Immature natural killer cell (primary cell): ENCODE results near the gene CMBL. TPM values are rescaled to one million over a fixed set of nuclear protein-coding genes. Genes with fewer than 3 reads are reported as not detected.
A peak's percentile ranks its signal among the peaks of the same experiment; 100 is the strongest.
"Not testable (repeated sequence)": the region's sequence is repeated elsewhere in the genome, so short reads cannot be mapped to it uniquely, and the experiment has no call there.

Experiments
- DNase-seq, 3 donors: peaks; one replicate each; pipeline ENCODE4 v3.0.0; 2022; ENCODE audit warnings: mixed read lengths in 1 of 3
- H3K27ac Mint-ChIP-seq, 6 donors: one replicate each; pipeline ENCODE4 v1.8.0; 2020; ENCODE audit warnings: mixed read lengths in 6 of 6, mild to moderate bottlenecking in 5 of 6, inconsistent platforms in 4 of 6, moderate library complexity in 3 of 6
- H3K27me3 Mint-ChIP-seq, 3 donors: one replicate each; pipeline ENCODE4 v1.8.0; 2020 to 2021; ENCODE audit warnings: low read depth in 3 of 3, mild to moderate bottlenecking in 3 of 3, mixed read lengths in 3 of 3, moderate library complexity in 3 of 3, inconsistent platforms in 1 of 3
- H3K36me3 Mint-ChIP-seq, 3 donors: one replicate each; pipeline ENCODE4 v1.8.0; 2020; ENCODE audit warnings: mixed read lengths in 3 of 3, inconsistent platforms in 2 of 3, mild to moderate bottlenecking in 2 of 3
- H3K4me1 Mint-ChIP-seq, 2 donors: one replicate each; pipeline ENCODE4 v1.8.0; 2020; ENCODE audit warnings: inconsistent platforms in 2 of 2, mild to moderate bottlenecking in 2 of 2, mixed read lengths in 2 of 2, moderate library complexity in 1 of 2
- H3K4me3 Mint-ChIP-seq, 5 donors: one replicate each; pipeline ENCODE4 v1.8.0; 2020; ENCODE audit warnings: mild to moderate bottlenecking in 5 of 5, mixed read lengths in 5 of 5, inconsistent platforms in 3 of 5, moderate library complexity in 3 of 5
- H3K9me3 Mint-ChIP-seq, 6 donors: one replicate each; pipeline ENCODE4 v1.8.0; 2020; ENCODE audit warnings: mild to moderate bottlenecking in 6 of 6, mixed read lengths in 6 of 6, inconsistent platforms in 4 of 6, moderate library complexity in 3 of 6
- polyA plus RNA-seq, 3 donors: library from polyadenylated mRNA; unstranded; fragments of 300-500 nt; fragmentation: Illumina TruSeq; gene quantifications; one replicate each; pipeline ENCODE4 v1.2.3, GENCODE V29; 2021

CMBL gene
- polyA plus RNA-seq, 3 donors from 2014 or later = 0.35 to 0.84 TPM; not detected in 1

DNA sequence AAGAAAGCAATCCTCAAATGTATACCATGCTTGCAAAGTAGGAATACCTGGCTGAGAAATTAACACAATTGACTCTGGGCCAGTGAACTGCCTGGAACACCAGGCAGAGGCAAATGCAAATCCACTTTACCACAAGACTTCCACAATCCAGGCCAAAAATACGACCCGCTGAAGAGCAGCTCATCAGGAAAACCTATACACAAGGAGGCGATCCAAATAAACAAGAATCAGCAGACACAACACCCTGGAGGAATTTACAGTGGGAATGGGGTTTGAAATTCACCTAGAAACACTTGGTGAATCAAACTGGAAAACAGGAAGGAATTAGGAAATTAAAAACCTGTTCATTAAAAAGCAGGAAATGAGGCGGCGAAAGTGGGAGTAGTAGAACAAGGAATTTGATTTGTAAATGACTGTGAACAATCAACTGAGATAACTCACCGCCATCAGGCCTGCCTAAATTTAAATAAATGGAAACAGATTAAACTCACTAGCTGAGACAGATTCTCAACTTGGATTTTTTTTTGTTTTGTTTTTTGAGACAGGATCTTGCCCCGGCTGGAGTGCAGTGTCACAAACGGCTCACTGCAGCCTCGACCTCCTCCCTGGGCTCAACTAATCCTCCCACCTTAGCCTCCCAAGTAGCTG is 15.9 kb downstream of the CMBL start:
- Mint-ChIP-seq H3K4me3 (no peak overlapping the region), H3K27me3 (peaks cover 1 to 6% (median 2%) of the 10 kb centered on the region in 3 donors), H3K36me3 (peaks cover 0 to 4% (median 0%) of the 10 kb centered on the region in 3 donors)

GRCh38 chr5:10290438-10290837 is 17.3 kb downstream of the CMBL start:
- peaks cover 2 to 7% (median 3%) of the 10 kb centered on the region in 3 donors for H3K27me3 Mint-ChIP-seq
- peaks cover 0 to 1% (median 0%) of the 10 kb centered on the region in 6 donors for H3K9me3 Mint-ChIP-seq
- H3K36me3 Mint-ChIP-seq = peaks cover 0 to 4% (median 0%) of the 10 kb centered on the region in 3 donors
- H3K4me1 Mint-ChIP-seq = no peaks in the 10 kb centered on the region
- H3K4me3 Mint-ChIP-seq = no peak overlapping the region
- H3K27ac Mint-ChIP-seq = no peak overlapping the region
- DNase-seq = no peak

More for the DNA sequence above, 15.9 kb downstream of the CMBL start:
- H3K9me3 Mint-ChIP-seq = peaks cover 0 to 1% (median 0%) of the 10 kb centered on the region in 6 donors
- DNase-seq = no peak
- no peak overlapping the region for H3K27ac Mint-ChIP-seq
- no peaks in the 10 kb centered on the region for H3K4me1 Mint-ChIP-seq

DNA sequence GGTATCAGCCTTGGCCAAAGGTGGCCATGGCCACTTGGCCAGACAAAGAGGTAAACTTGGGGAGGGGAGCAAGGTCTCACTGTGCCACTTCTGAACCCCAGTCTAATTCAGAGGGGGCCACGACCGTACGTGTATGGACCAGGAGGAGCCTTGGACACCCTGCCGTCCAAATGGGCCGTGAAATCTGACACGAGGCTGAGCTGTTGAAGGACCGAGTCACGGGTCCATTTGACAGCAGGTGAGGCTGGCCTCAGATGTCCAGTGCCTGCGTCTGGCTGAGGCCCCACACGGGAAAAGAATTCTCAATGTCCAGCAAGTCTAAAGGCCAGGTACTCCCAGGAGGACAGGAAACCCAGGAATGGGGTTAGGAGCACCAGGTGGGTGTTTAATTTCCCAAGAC is 17.7 kb downstream of the CMBL start:
- Mint-ChIP-seq H3K4me1 (no peaks in the 10 kb centered on the region), H3K36me3 (peaks cover 0 to 4% (median 0%) of the 10 kb centered on the region in 3 donors), H3K27me3 (peaks cover 2 to 10% (median 3%) of the 10 kb centered on the region in 3 donors), H3K27ac (no peak overlapping the region), H3K9me3 (peaks cover 0 to 1% (median 0%) of the 10 kb centered on the region in 6 donors), H3K4me3 (no peak overlapping the region)
- DNase-seq = no peak

DNA sequence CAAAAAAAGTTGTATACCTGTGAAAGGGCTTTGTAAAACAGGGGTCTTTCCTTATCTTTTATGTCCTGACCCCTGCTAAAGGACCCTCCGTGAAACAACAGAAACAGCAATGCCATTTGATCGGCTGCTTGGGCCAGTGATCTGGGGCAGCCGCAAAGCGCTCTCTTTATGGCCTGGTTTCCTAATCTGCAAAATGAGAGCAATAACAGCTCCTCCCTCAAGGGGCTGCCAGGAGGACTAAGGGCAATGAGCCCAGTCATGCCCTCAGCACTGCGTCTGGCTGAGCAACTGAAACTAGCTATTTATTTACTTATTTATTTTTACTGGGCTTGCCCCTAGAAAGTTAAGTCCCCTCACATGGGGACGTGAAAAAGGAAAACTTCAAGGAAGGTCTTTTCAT is 18.3 kb downstream of the CMBL start:
- peaks cover 0 to 4% (median 0%) of the 10 kb centered on the region in 3 donors for H3K36me3 Mint-ChIP-seq

DNA sequence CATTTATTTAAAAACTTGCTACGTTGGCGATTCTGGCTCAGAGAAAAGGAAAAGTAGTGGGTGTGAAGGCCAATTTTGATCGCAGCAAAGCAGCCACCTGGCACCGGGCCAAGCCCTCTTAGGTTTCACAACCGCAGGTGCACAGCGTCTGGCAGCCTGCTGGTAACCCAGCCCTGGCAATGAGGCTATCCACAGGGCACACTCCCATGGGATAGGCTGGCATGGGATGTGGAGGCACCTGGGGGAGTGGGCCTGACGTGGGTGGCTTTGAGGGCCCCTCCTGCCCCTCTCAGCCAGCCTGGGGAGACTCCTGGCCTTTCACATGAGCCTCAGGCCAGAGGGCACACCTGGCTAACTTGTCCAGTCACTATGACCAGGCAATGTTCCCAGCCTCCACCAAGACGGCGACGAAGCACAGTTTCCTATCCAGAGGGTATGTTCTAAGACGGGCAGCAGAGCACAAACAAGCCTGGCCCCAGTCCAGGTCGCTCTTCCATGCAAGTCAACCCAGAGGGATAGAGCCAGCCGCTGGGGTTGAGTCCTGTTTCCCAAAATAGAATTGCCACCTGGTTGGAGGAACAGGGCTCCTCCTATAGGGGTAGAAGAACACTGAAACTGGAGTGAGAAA is 19.0 kb downstream of the CMBL start:
- H3K9me3 Mint-ChIP-seq = peaks cover 0 to 1% (median 0%) of the 10 kb centered on the region in 6 donors
- DNase-seq = peak in 2 of 3 donors; percentile 8 to 13
- peaks cover 2 to 7% (median 3%) of the 10 kb centered on the region in 3 donors for H3K27me3 Mint-ChIP-seq
- no peak overlapping the region for H3K27ac Mint-ChIP-seq
- peaks cover 0 to 4% (median 0%) of the 10 kb centered on the region in 3 donors for H3K36me3 Mint-ChIP-seq
- H3K4me3 Mint-ChIP-seq = no peak overlapping the region
- H3K4me1 Mint-ChIP-seq = peaks cover 0 to 3% of the 10 kb centered on the region in 2 donors

More for the DNA sequence above, 18.3 kb downstream of the CMBL start:
- peaks cover 2 to 9% (median 3%) of the 10 kb centered on the region in 3 donors for H3K27me3 Mint-ChIP-seq
- no peak overlapping the region for H3K4me3 Mint-ChIP-seq
- H3K4me1 Mint-ChIP-seq = no peaks in the 10 kb centered on the region
- H3K27ac Mint-ChIP-seq = no peak overlapping the region
- no peak for DNase-seq
- H3K9me3 Mint-ChIP-seq = peaks cover 0 to 1% (median 0%) of the 10 kb centered on the region in 6 donors

- no peak for DNase-seq
- peaks cover 0 to 3% of the 10 kb centered on the region in 2 donors for H3K4me1 Mint-ChIP-seq
- peaks cover 0 to 1% (median 0%) of the 10 kb centered on the region in 6 donors for H3K9me3 Mint-ChIP-seq
- H3K27me3 Mint-ChIP-seq = peaks cover 2 to 7% (median 3%) of the 10 kb centered on the region in 3 donors
- H3K36me3 Mint-ChIP-seq = peaks cover 0 to 4% (median 0%) of the 10 kb centered on the region in 3 donors
- no peak overlapping the region for H3K27ac Mint-ChIP-seq
- no peak overlapping the region for H3K4me3 Mint-ChIP-seq
These were observed 20.9 kb downstream of the CMBL start for GRCh38 chr5:10286862-10287227.

DNA sequence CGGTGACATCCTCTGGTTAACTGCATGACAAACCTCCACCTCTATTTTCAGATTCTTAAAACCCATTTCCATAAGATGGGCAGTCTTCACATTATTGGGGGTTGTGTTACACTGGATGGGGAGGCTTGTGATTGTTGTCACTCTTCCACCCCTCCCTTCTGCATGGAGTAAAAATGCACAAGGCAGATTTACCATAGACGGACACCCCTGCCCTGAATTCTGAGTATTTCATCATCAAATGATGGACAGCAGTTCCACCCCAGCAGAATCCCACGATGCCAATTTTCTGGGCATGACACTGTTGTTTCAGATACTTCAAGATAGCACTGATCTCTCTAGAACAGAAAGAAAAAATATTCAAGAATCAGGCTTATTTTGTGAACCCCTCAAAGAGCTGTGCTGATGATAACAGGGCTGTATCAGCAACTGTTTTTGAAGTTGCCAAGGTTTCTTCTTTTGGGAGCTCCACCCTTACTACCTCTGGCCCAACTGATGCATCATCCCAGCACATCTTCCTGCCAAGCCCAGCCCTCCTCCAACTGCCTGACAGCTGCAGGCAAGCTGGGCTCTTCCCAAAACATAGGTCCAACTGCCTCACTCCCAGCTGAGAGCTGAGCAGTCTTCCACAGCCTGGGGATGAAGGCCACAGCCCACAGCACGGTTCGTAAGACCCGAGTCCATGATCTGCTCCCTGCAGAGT is 21.4 kb downstream of the CMBL start:
- peaks cover 0 to 3% of the 10 kb centered on the region in 2 donors for H3K4me1 Mint-ChIP-seq
- H3K36me3 Mint-ChIP-seq = peaks cover 0 to 4% (median 0%) of the 10 kb centered on the region in 3 donors
- no peak overlapping the region for H3K27ac Mint-ChIP-seq
- peaks cover 2 to 7% (median 3%) of the 10 kb centered on the region in 3 donors for H3K27me3 Mint-ChIP-seq
- no peak overlapping the region for H3K4me3 Mint-ChIP-seq
- no peak for DNase-seq
- H3K9me3 Mint-ChIP-seq = peaks cover 0 to 1% (median 0%) of the 10 kb centered on the region in 6 donors

- not testable (repeated sequence) for H3K36me3 Mint-ChIP-seq, H3K4me3 Mint-ChIP-seq, H3K27me3 Mint-ChIP-seq, H3K9me3 Mint-ChIP-seq, H3K27ac Mint-ChIP-seq, DNase-seq, H3K4me1 Mint-ChIP-seq
These were observed 22.3 kb downstream of the CMBL start for GRCh38 chr5:10285362-10285761.

DNA sequence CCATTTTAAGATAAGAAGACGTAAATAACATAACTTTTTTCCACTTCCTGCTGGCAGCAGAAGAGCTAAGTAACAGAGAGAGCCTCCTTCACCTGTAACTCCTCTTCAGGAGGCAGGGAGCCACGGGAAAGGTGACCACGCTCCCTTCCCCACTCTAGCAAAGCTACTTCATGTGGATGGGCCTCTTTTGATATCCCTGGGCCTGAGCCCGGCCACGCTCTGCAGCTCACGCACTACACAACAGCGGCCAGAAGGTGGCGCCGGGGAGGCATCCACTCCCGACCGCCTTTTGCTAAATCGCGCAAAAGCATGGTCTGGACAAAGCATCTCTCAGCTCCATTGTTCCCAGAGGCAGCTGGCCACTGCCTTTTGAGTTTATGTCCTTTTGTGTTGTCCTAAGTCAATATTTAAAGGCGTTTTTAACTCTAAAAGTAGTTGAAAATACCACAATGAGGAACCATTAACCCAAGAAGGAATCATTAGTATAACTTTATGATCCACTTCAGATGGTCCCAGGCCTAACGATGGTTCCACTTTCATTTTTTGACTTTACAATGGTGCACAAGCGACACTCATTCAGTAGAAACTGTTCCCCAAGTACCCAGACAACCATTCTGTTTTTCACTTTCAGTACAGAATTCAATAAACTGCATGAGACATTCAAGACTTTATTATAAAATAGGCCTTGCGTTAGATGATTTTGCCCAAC is 23.6 kb downstream of the CMBL start:
- DNase-seq = peak; percentile 62 to 69 (median 64)
- Mint-ChIP-seq H3K4me3 (no peak overlapping the region), H3K9me3 (peaks cover 0 to 1% (median 0%) of the 10 kb centered on the region in 6 donors), H3K27me3 (peaks cover 3 to 5% (median 4%) of the 10 kb centered on the region in 3 donors), H3K4me1 (peaks cover 0 to 3% of the 10 kb centered on the region in 2 donors), H3K27ac (no peak overlapping the region), H3K36me3 (no peaks in the 10 kb centered on the region)

- peaks cover 3 to 8% (median 7%) of the 10 kb centered on the region in 3 donors for H3K27me3 Mint-ChIP-seq
- peaks cover 7 to 8% of the 10 kb centered on the region in 2 donors for H3K4me1 Mint-ChIP-seq
- DNase-seq = no peak
- no peaks in the 10 kb centered on the region for H3K36me3 Mint-ChIP-seq
- H3K27ac Mint-ChIP-seq = no peak overlapping the region
- no peak overlapping the region for H3K4me3 Mint-ChIP-seq
- no peaks in the 10 kb centered on the region for H3K9me3 Mint-ChIP-seq
These were observed 27.6 kb downstream of the CMBL start for GRCh38 chr5:10279925-10280720.

- DNase-seq = no peak
- Mint-ChIP-seq H3K27me3 (peaks cover 7 to 8% (median 7%) of the 10 kb centered on the region in 3 donors), H3K9me3 (no peaks in the 10 kb centered on the region), H3K36me3 (peaks cover 0 to 3% (median 0%) of the 10 kb centered on the region in 3 donors), H3K4me1 (peaks cover 7 to 8% of the 10 kb centered on the region in 2 donors), H3K4me3 (no peak overlapping the region), H3K27ac (no peak overlapping the region)
These were observed 28.4 kb downstream of the CMBL start for GRCh38 chr5:10279328-10279727.

GRCh38 chr5:10278658-10279279 is 28.9 kb downstream of the CMBL start:
- H3K27ac Mint-ChIP-seq = peak overlapping the region in 1 of 6 donors; percentile 42

More at GRCh38 chr5:10278658-10279279, 28.9 kb downstream of the CMBL start:
- peaks cover 0 to 3% (median 0%) of the 10 kb centered on the region in 3 donors for H3K36me3 Mint-ChIP-seq
- H3K9me3 Mint-ChIP-seq = no peaks in the 10 kb centered on the region
- H3K27me3 Mint-ChIP-seq = peaks cover 7 to 8% (median 7%) of the 10 kb centered on the region in 3 donors
- H3K4me3 Mint-ChIP-seq = no peak overlapping the region
- no peak for DNase-seq
- peaks cover 5 to 7% of the 10 kb centered on the region in 2 donors for H3K4me1 Mint-ChIP-seq
